Kidney epithelial cell (primary cell): ENCODE data around the gene EHBP1. TPM values are rescaled to one million over a fixed set of nuclear protein-coding genes. Genes with fewer than 3 reads are reported as not detected.

Experiments
- DNase-seq: peaks from one replicate; pipeline ENCODE4 v3.0.0-alpha.2; 2010; ENCODE audit warnings: low read depth
- H3K27me3 ChIP-seq: 2 replicates; pipeline ENCODE4 v1.6.0; 2011; ENCODE audit warnings: low read length; ENCODE audit not compliant: control insufficient read depth, insufficient read depth
- H3K36me3 ChIP-seq: 2 replicates; pipeline ENCODE4 v1.5.1; 2011; ENCODE audit warnings: low read length; ENCODE audit not compliant: control insufficient read depth, insufficient read depth
- H3K4me3 ChIP-seq: 2 replicates; pipeline ENCODE4 v1.5.1; 2011; ENCODE audit warnings: low read depth, mild to moderate bottlenecking, control low read depth, low read length
- CTCF ChIP-seq: IDR thresholded peaks from 2 replicates; pipeline ENCODE4 v1.5.1; 2011; ENCODE audit warnings: mild to moderate bottlenecking, moderate library complexity, low read length, control low read depth, inconsistent platforms; ENCODE audit not compliant: insufficient read depth, poor library complexity, severe bottlenecking
- total RNA-seq: library from RNA; depleted of rRNA; stranded (reverse); fragments of >200 nt; gene quantifications from 2 replicates; pipeline ENCODE4 v1.2.3, GENCODE V29; 2015

EHBP1 gene
- total RNA-seq = 22.9 and 27.9 TPM in 2 replicates

DNA sequence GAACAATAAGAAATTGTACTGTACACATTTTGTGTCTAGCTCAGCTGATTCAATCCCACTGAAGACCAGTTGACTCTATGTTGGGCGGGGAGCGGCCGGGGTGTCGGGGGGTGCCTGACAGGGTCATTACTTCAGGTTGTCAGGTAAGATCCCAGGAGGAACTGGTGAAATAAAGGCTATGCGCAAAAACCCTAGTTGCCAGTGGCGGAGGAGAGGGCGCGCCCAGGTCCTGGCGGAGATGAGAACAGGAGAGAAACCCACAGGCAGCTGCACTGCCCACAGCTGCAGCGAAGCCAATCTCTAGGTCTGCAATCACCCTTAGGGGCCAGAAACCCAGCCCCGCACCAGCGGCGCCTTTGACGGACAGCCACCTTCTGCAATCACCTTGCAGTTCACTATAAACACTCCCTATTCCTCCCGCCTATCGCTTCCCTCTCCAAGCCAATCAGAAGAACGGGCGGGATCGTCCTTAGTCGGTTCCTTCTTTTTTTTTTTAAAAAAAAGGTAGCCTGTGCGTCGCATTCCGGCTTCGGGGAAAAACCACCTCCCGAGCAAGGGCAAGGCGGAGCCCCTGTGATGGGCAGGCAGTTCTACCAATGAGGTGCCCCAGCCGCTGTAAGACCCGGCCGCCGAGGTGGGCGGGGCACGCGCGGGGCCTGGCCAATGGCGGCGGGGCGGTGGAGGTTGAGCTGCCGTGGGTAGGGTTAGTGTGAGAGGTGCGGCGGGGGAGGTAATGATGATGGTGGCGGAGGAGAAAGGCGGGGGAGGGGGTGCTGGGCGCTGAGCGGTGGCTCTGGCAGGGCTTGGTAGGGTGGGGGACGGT is at the start of gene EHBP1:
Gene EHBP1 (plus strand): TSS at position 707 of the 823 bp plus-strand sequence. CDS start 1,479 bp downstream, outside the sequence.
- no peaks in the 10 kb centered on the region for H3K36me3 ChIP-seq
- DNase-seq = peak; percentile 99
- TF ChIP-seq CTCF = no peak

DNA sequence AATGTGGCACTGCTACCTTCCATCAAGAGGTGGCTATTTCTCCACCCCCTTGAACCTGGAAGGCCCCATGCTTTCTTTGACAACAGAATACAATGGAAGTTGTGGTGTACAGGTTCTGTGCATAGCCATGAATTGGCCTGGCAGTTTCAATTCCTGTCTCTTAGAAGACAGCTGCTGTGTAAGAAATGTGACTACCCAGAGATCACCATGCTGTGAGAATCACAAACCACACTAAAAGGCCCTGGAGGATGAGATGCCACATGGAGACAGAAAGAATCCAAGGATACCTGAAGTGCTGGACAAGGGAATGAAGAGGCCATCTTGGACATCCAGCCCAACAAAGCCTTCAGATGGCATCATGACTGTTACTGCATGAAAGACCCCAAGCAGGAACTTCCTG is 47.7 kb upstream of the EHBP1 start:
- no peak for TF ChIP-seq CTCF
- no peaks in the 10 kb centered on the region for H3K27me3 ChIP-seq
- H3K36me3 ChIP-seq = no peaks in the 10 kb centered on the region
- H3K4me3 ChIP-seq = no peak overlapping the region
- no peak for DNase-seq

More for the DNA sequence above, at the start of gene EHBP1:
- no peaks in the 10 kb centered on the region for H3K27me3 ChIP-seq
- H3K4me3 ChIP-seq = peak within 1 kb of the TSS; percentile 74

DNA sequence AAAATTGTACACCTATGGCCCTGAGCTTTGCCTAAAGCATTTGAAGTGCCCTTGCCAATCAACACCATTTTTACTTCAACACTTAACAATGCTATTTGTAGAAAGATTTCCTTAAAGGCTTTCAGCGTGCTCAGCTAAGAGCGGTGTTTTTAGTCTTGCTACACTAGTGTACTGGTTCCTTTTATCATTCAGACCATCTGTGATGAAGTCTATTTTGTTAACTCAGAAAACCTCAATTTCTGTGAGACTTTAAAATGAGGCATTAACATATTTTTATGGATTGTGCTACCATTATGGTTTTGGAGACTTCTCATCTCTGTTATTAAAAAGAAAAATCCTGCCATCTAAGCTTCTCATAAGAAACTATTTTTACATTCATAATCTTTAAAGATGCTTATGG is 46.6 kb upstream of the EHBP1 start:
- TF ChIP-seq CTCF = no peak
- no peak overlapping the region for H3K4me3 ChIP-seq
- H3K36me3 ChIP-seq = no peaks in the 10 kb centered on the region
- no peak for DNase-seq
- H3K27me3 ChIP-seq = no peaks in the 10 kb centered on the region

GRCh38 chr2:62660087-62660486 is 45.4 kb upstream of the EHBP1 start:
- DNase-seq = no peak
- H3K36me3 ChIP-seq = no peaks in the 10 kb centered on the region
- no peak overlapping the region for H3K4me3 ChIP-seq
- H3K27me3 ChIP-seq = no peaks in the 10 kb centered on the region
- TF ChIP-seq CTCF = no peak

- Histone ChIP-seq H3K27me3 (no peaks in the 10 kb centered on the region), H3K36me3 (no peaks in the 10 kb centered on the region), H3K4me3 (no peak overlapping the region)
- peak; percentile 18 for DNase-seq
- TF ChIP-seq CTCF = no peak
Measured at GRCh38 chr2:62660582-62661262, 44.8 kb upstream of the EHBP1 start.
